MCF 10A (cell line): ENCODE measurements around the gene PTBP1. TPM values are rescaled to one million over a fixed set of nuclear protein-coding genes. Genes with fewer than 3 reads are reported as not detected.

Experiments
- BruUV-seq: library from RNA; stranded (reverse); fragments of 400-500 nt; replicated peaks from 2 replicates; lab custom pipeline; 2021; lab: Mats Ljungman, UMichigan
- CTCF ChIA-PET: fragments of 300-600 bp; sonication (Branson Sonifier 250); formaldehyde crosslinking; extraction: SDS; loops from one replicate; lab custom pipeline; 2021; ENCODE audit warnings: antibody characterized with exemption, inconsistent platforms; lab: Yijun Ruan, JAX
- POLR2A ChIA-PET: fragments of 300-600, 350-650 bp; sonication (Branson Sonifier 250); formaldehyde crosslinking; extraction: SDS; loops from one replicate; lab custom pipeline; 2020; ENCODE audit warnings: antibody characterized with exemption, inconsistent platforms; lab: Yijun Ruan, JAX
- DNase-seq: peaks from one replicate; pipeline ENCODE4 v3.0.0-alpha.2; 2018; ENCODE audit not compliant: unreplicated experiment
- H3K27ac Mint-ChIP-seq: one replicate; pipeline ENCODE4 v1.8.0; 2022; ENCODE audit warnings: mild to moderate bottlenecking, low read depth, mixed read lengths; ENCODE audit not compliant: unreplicated experiment
- H3K27me3 Mint-ChIP-seq: one replicate; pipeline ENCODE4 v1.8.0; 2022; ENCODE audit warnings: mixed read lengths; ENCODE audit not compliant: insufficient read depth, unreplicated experiment
- H3K36me3 Mint-ChIP-seq: one replicate; pipeline ENCODE4 v1.8.0; 2022; ENCODE audit warnings: mild to moderate bottlenecking, moderate library complexity, mixed read lengths; ENCODE audit not compliant: insufficient read depth, unreplicated experiment
- H3K4me1 Mint-ChIP-seq: one replicate; pipeline ENCODE4 v1.8.0; 2022; ENCODE audit warnings: mixed read lengths; ENCODE audit not compliant: insufficient read depth, unreplicated experiment
- H3K4me3 Mint-ChIP-seq: one replicate; pipeline ENCODE4 v1.8.0; 2022; ENCODE audit warnings: mild to moderate bottlenecking, moderate library complexity, mixed read lengths; ENCODE audit not compliant: unreplicated experiment
- H3K9me3 Mint-ChIP-seq: one replicate; pipeline ENCODE4 v1.8.0; 2022; ENCODE audit warnings: mixed read lengths; ENCODE audit not compliant: unreplicated experiment
- CTCF ChIP-seq: fragments of 200-600 bp; IDR thresholded peaks from one replicate; pipeline ENCODE4 v1.8.0; 2022; ENCODE audit warnings: antibody characterized with exemption, mild to moderate bottlenecking; ENCODE audit not compliant: unreplicated experiment
- intact Hi-C: fragments of 100-400 bp; cut with micrococcal nuclease; formaldehyde crosslinking; loops from 2 replicates; pipeline ENCODE4 v1.14.1; 2022
- total RNA-seq: library from RNA; stranded (reverse); gene quantifications from 2 replicates; pipeline ENCODE4 v1.2.3, GENCODE V29; 2022

PTBP1 gene
- total RNA-seq, 1 experiment from 2014 or later = 431 TPM

GRCh38 chr19:814152-815078, 17.2 kb downstream of the PTBP1 start:
- POLR2A ChIA-PET = no interaction called here
- Mint-ChIP-seq H3K27ac (no peak overlapping the region), H3K4me1 (peaks cover 12% of the 10 kb centered on the region), H3K4me3 (no peak overlapping the region), H3K27me3 (no peaks in the 10 kb centered on the region), H3K9me3 (peaks cover 9% of the 10 kb centered on the region), H3K36me3 (peaks cover 59% of the 10 kb centered on the region)
- DNase-seq = no peak
- intact Hi-C loops = no loop called here
- no TSS peak for BruUV-seq
- TF ChIP-seq CTCF = no peak
- CTCF ChIA-PET = interaction anchor here (0.7 kb wide), 1 partner anchor 228 kb away, joined by 3 read pairs; no protein-coding TSS in a partner anchor

GRCh38 chr19:815079-815774, 18.0 kb downstream of the PTBP1 start:
- Mint-ChIP-seq H3K36me3 (peaks cover 51% of the 10 kb centered on the region), H3K27ac (no peak overlapping the region), H3K27me3 (no peaks in the 10 kb centered on the region), H3K9me3 (peaks cover 9% of the 10 kb centered on the region), H3K4me1 (peaks cover 12% of the 10 kb centered on the region), H3K4me3 (no peak overlapping the region)
- no TSS peak for BruUV-seq
- intact Hi-C loops = no loop called here
- ChIA-PET CTCF (no interaction called here), POLR2A (interaction anchor here (0.5 to 0.7 kb wide), 2 partner anchors 8 to 285 kb away, joined by 3 read pairs; no protein-coding TSS in a partner anchor)
- no peak for DNase-seq
- no peak for TF ChIP-seq CTCF

- POLR2A ChIA-PET = interaction anchor here (0.7 kb wide), 1 partner anchor 9 kb away, joined by 3 read pairs; no protein-coding TSS in a partner anchor
- H3K27me3 Mint-ChIP-seq = no peaks in the 10 kb centered on the region
- peaks cover 44% of the 10 kb centered on the region for H3K36me3 Mint-ChIP-seq
- CTCF ChIA-PET = no interaction called here
- no peak overlapping the region for H3K27ac Mint-ChIP-seq
- no peak for DNase-seq
- intact Hi-C loops = no loop called here
- no peak overlapping the region for H3K4me3 Mint-ChIP-seq
- peaks cover 9% of the 10 kb centered on the region for H3K9me3 Mint-ChIP-seq
- TF ChIP-seq CTCF = no peak
- peaks cover 12% of the 10 kb centered on the region for H3K4me1 Mint-ChIP-seq
- no TSS peak for BruUV-seq
Measured at GRCh38 chr19:815775-816499, 18.7 kb downstream of the PTBP1 start.
